ENCODE results near the gene C4orf50. TPM values are rescaled to one million over a fixed set of nuclear protein-coding genes. Genes with fewer than 3 reads are reported as not detected.
"Not testable (repeated sequence)": the region's sequence is repeated elsewhere in the genome, so short reads cannot be mapped to it uniquely, and the experiment has no call there.

C4orf50 gene
- total and polyA plus RNA-seq, 2 experiments from 2014 or later, result not detected

DNA sequence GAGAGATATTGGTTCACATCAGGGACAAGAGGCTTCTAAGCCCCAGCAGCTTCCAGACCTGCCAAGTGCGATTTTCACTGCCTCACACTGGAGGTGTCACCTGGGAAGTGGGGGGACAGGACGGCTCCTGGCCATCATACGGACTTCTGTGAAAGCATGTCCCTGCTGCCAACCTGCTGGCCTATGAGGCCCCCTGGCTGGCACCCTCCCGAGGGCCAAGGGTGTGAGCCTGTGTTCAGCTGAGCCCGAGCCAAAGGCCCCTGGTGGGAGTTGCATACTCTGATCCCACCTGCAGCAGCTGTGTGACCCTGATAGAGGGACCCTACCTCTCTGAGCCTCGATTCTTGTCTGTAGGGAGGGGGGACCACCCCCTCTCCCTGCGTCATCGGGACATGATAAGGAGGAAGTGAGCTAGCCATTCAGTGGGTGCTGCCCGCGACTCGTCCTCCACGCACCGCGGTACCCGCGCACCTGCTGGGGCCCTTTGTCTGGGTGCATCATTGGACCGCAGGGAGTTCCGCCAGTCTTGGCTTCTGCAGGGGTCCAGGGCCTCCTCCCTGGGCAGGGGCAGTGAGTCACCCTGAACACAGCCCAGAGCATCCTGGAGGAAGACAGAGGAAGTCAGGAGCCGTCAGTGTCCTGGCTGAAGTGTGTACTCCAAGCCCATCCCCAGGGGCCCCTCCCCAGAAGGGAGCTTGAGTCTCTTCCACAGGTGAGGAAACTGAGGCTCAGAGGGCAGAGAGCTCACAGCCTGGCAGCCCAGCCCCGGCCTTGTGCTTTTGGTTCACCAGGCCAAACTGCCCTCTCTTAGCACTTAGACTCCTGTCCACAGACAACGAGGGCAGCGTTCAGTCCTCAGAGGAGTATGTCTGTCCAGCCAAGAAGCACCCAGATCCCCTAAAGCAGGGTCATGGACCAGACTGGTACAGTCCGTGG is 24.1 kb downstream of the C4orf50 start:
- TF ChIP-seq EZH2 (IDR thresholded peaks at IDR 0.05; ENCODE audit: insufficient read depth, poor library complexity, severe bottlenecking), result no peak
- TF ChIP-seq EZH2phosphoT487 (IDR thresholded peaks at IDR 0.05; ENCODE audit: insufficient read depth, low read depth), result no peak
- Histone ChIP-seq H3K27ac (no peak overlapping the region), H3K79me2 (ENCODE audit: insufficient read depth) (no peaks in the 10 kb centered on the region), H4K20me1 (ENCODE audit: insufficient read depth) (no peaks in the 10 kb centered on the region), H3K36me3 (ENCODE audit: low read depth) (no peaks in the 10 kb centered on the region), H3K4me2 (ENCODE audit: unreplicated experiment) (no peak overlapping the region), H3K9me3 (ENCODE audit: low read depth) (no peaks in the 10 kb centered on the region), H3K4me1 (ENCODE audit: insufficient read depth) (no peaks in the 10 kb centered on the region), H2AFZ (no peak overlapping the region), H3F3A (ENCODE audit: insufficient read depth) (no peaks in the 10 kb centered on the region), H3K9ac (no peak overlapping the region), H3K9me2 (ENCODE audit: insufficient read depth) (no peaks in the 10 kb centered on the region), H3K4me3 (no peak overlapping the region), H3K27me3 (replicated peaks; ENCODE audit: insufficient read depth) (no peaks in the 10 kb centered on the region)
- no peak for DNase-seq
- in situ Hi-C loops (cut with MboI), result no loop called here
- 66 to 76% methylated on average over 22 to 23 of the region's 23 CpGs for WGBS, 2 experiments (ENCODE audit: low coverage in 1 of 2, low lambda C conversion rate in 2 of 2, missing lambda C conversion rate in 2 of 2)

GRCh38 chr4:5993346-5993745 is 24.9 kb downstream of the C4orf50 start:
- H3K9me3 ChIP-seq (ENCODE audit: low read depth); in situ Hi-C loops (cut with MboI); H3F3A ChIP-seq (ENCODE audit: insufficient read depth); H3K9ac ChIP-seq; H3K4me1 ChIP-seq (ENCODE audit: insufficient read depth); H3K36me3 ChIP-seq (ENCODE audit: low read depth); H3K27ac ChIP-seq; DNase-seq; H3K27me3 ChIP-seq (replicated peaks; ENCODE audit: insufficient read depth); H3K4me3 ChIP-seq; H4K20me1 ChIP-seq (ENCODE audit: insufficient read depth); H3K9me2 ChIP-seq (ENCODE audit: insufficient read depth); H3K79me2 ChIP-seq (ENCODE audit: insufficient read depth); H3K4me2 ChIP-seq (ENCODE audit: unreplicated experiment); H2AFZ ChIP-seq: not testable (repeated sequence)
- 29 to 36% methylated on average over 8 to 9 of the region's 9 CpGs for WGBS, 2 experiments (ENCODE audit: low coverage in 1 of 2, low lambda C conversion rate in 2 of 2, missing lambda C conversion rate in 2 of 2)

DNA sequence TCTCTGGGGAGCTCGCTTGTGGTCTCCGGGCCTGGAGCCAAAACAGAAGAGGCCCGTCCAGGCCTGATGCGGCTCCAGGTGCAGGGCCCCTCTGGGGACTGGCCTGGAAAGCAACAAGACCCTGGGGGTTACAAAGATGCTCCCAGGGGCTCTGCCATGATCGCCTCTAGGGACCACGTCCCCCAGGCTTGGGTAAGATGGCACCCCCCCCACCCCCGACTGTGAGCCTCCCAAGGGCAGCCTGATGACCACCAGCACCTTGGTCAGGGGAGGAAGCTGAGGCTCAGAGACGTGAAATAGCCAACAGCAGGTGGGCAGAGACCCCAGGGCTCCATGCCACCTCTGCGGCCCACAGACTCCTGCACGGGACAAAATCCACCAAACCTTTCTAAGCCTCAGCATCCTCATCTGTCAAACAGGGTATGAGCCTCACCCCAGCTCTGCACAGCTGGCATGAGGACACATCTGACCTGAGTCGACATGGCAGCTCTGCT is 25.4 kb downstream of the C4orf50 start:
- no peaks in the 10 kb centered on the region for H3K9me3 ChIP-seq (ENCODE audit: low read depth)
- H3K27ac ChIP-seq, result no peak overlapping the region
- WGBS, 2 experiments (ENCODE audit: low coverage in 1 of 2, low lambda C conversion rate in 2 of 2, missing lambda C conversion rate in 2 of 2), result 32 to 33% methylated on average over 8 to 11 of the region's 11 CpGs
- no peak overlapping the region for H3K9ac ChIP-seq
- DNase-seq, result no peak
- no peaks in the 10 kb centered on the region for H3K4me1 ChIP-seq (ENCODE audit: insufficient read depth)
- TF ChIP-seq EZH2phosphoT487 (IDR thresholded peaks at IDR 0.05; ENCODE audit: insufficient read depth, low read depth) (no peak), EZH2 (IDR thresholded peaks at IDR 0.05; ENCODE audit: insufficient read depth, poor library complexity, severe bottlenecking) (no peak)
- H3K79me2 ChIP-seq (ENCODE audit: insufficient read depth), result no peaks in the 10 kb centered on the region
- no peak overlapping the region for H3K4me2 ChIP-seq (ENCODE audit: unreplicated experiment)
- H3K4me3 ChIP-seq, result no peak overlapping the region
- no peaks in the 10 kb centered on the region for H3K36me3 ChIP-seq (ENCODE audit: low read depth)
- H3K9me2 ChIP-seq (ENCODE audit: insufficient read depth), result no peaks in the 10 kb centered on the region
- no peak overlapping the region for H2AFZ ChIP-seq
- in situ Hi-C loops (cut with MboI), result no loop called here
- H3F3A ChIP-seq (ENCODE audit: insufficient read depth), result no peaks in the 10 kb centered on the region
- H4K20me1 ChIP-seq (ENCODE audit: insufficient read depth), result no peaks in the 10 kb centered on the region
- no peaks in the 10 kb centered on the region for H3K27me3 ChIP-seq (replicated peaks; ENCODE audit: insufficient read depth)

DNA sequence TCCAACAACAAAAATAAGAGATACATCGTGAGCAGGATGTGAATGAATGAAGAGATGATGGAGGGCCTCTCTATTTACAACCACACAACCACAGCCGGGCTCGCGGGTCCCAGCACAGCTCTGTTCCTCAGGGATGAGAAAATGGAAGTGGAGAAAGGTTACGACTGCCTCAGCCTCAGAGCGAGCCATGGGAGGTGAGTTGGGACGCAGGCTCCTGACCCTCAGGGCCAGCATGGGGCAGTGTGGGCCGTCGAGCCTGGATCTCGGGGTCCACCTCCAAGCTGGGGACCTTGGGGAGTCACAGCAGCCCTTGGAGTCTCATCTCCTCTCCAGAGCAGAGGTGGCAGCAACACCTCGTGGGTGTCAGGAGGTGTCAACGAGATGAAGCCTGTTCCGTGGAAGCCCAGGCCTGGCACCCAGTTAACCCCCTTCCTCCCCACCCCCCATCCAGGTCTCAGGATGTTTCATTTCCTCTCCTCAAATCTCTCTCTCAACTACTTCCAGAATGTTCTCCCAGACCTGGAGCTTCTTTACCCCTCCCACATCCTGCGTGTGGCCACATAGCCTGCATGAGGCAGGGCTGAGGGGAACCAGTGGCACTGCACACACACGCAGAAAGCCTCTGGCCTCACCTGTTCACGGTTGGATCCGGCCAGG is 25.9 kb downstream of the C4orf50 start:
- Histone ChIP-seq H3K27ac (no peak overlapping the region), H3K36me3 (ENCODE audit: low read depth) (no peaks in the 10 kb centered on the region), H3K9me3 (ENCODE audit: low read depth) (no peaks in the 10 kb centered on the region), H3F3A (ENCODE audit: insufficient read depth) (no peaks in the 10 kb centered on the region), H3K9me2 (ENCODE audit: insufficient read depth) (no peaks in the 10 kb centered on the region), H2AFZ (no peak overlapping the region), H4K20me1 (ENCODE audit: insufficient read depth) (no peaks in the 10 kb centered on the region), H3K79me2 (ENCODE audit: insufficient read depth) (no peaks in the 10 kb centered on the region), H3K4me2 (ENCODE audit: unreplicated experiment) (no peak overlapping the region), H3K4me1 (ENCODE audit: insufficient read depth) (no peaks in the 10 kb centered on the region), H3K27me3 (replicated peaks; ENCODE audit: insufficient read depth) (no peaks in the 10 kb centered on the region), H3K9ac (no peak overlapping the region), H3K4me3 (no peak overlapping the region)
- 37 to 40% methylated on average over 17 of the region's 17 CpGs for WGBS, 2 experiments (ENCODE audit: low coverage in 1 of 2, low lambda C conversion rate in 2 of 2, missing lambda C conversion rate in 2 of 2)
- in situ Hi-C loops (cut with MboI), result no loop called here
- no peak for DNase-seq
- TF ChIP-seq EZH2phosphoT487 (IDR thresholded peaks at IDR 0.05; ENCODE audit: insufficient read depth, low read depth) (no peak), EZH2 (IDR thresholded peaks at IDR 0.05; ENCODE audit: insufficient read depth, poor library complexity, severe bottlenecking) (no peak)

All from GM23248 (cell line).